ENCODE measurements around the gene CHRNB4.
"Not testable (repeated sequence)": the region's sequence is repeated elsewhere in the genome, so short reads cannot be mapped to it uniquely, and the experiment has no call there.

The CHRNB4 gene

GRCh38 chr15:78615151-78615589 lies 25.8 kb downstream of the CHRNB4 start:
- DNase-seq = no peak

- DNase-seq = no peak
Observed at GRCh38 chr15:78614021-78614420, 27.0 kb downstream of the CHRNB4 start.

GRCh38 chr15:78609551-78609950 lies 31.5 kb downstream of the CHRNB4 start:
- DNase-seq = not testable (repeated sequence)

GRCh38 chr15:78605680-78606079 lies 35.3 kb downstream of the CHRNB4 start:
- DNase-seq = no peak

- DNase-seq = no peak
Observed at GRCh38 chr15:78605201-78605600, 35.8 kb downstream of the CHRNB4 start.

- no peak for DNase-seq
Observed at GRCh38 chr15:78604420-78604819, 36.6 kb downstream of the CHRNB4 start.

- no peak for DNase-seq
Observed at GRCh38 chr15:78603467-78603866, 37.5 kb downstream of the CHRNB4 start.

- DNase-seq = no peak
Observed at GRCh38 chr15:78599189-78599588, 41.8 kb downstream of the CHRNB4 start.

GRCh38 chr15:78598348-78598747 lies 42.7 kb downstream of the CHRNB4 start:
- DNase-seq = no peak

- no peak for DNase-seq
Observed at GRCh38 chr15:78597583-78597982, 43.4 kb downstream of the CHRNB4 start.

- no peak for DNase-seq
Observed at GRCh38 chr15:78574944-78575343, 66.1 kb downstream of the CHRNB4 start.
